IMR-90 (cell line): ENCODE data around the gene SLC4A1AP. TPM values are rescaled to one million over a fixed set of nuclear protein-coding genes. Genes with fewer than 3 reads are reported as not detected.

Experiments used
- ATAC-seq: fragments of 200-7000 bp; cut with Tn5 transposase; 2 replicates; pipeline ENCODE4 v1.9.1; 2020; ENCODE audit warnings: low read depth, mild to moderate bottlenecking, moderate library complexity
- BruUV-seq: library from RNA; stranded (reverse); fragments of 400-500 nt; replicated peaks from 2 replicates; lab custom pipeline; 2021; lab: Mats Ljungman, UMichigan
- CTCF ChIA-PET: fragments of 300-600 bp; formaldehyde crosslinking; extraction: SDS; loops from one replicate; lab custom pipeline; 2021; ENCODE audit warnings: antibody characterized with exemption; lab: Yijun Ruan, JAX
- POLR2A ChIA-PET: fragments of 300-600 bp; sonication (Branson Sonifier 250); formaldehyde crosslinking; loops from one replicate; lab custom pipeline; 2022; ENCODE audit warnings: antibody characterized with exemption; ENCODE audit not compliant: unreplicated experiment; lab: Charles Lee
- DNase-seq: peaks from one replicate; pipeline ENCODE4 v3.0.0; 2013
- H2AFZ ChIP-seq: replicated peaks from 2 replicates; pipeline ENCODE3; 2013; ENCODE audit warnings: low read length, mild to moderate bottlenecking; ENCODE audit not compliant: poor library complexity
- H2AK5ac ChIP-seq: 2 replicates; pipeline ENCODE4 v1.6.1; 2013; ENCODE audit warnings: low read depth, low read length, inconsistent platforms
- H2AK9ac ChIP-seq: replicated peaks from 2 replicates; pipeline ENCODE3; 2013; ENCODE audit warnings: mild to moderate bottlenecking, low read depth, low read length, moderate library complexity; ENCODE audit not compliant: poor library complexity
- H2BK120ac ChIP-seq: 2 replicates; pipeline ENCODE4 v1.6.1; 2013; ENCODE audit warnings: low read depth, low read length, inconsistent platforms
- H2BK15ac ChIP-seq: 3 replicates; pipeline ENCODE4 v1.6.1; 2013; ENCODE audit warnings: low read depth, low read length, inconsistent platforms
- H2BK20ac ChIP-seq: 2 replicates; pipeline ENCODE4 v1.6.1; 2013; ENCODE audit warnings: low read depth, mild to moderate bottlenecking, inconsistent platforms, low read length, moderate library complexity
- H2BK5ac ChIP-seq: 2 replicates; pipeline ENCODE4 v1.6.1; 2013; ENCODE audit warnings: mild to moderate bottlenecking, low read depth, low read length, inconsistent platforms; ENCODE audit not compliant: poor library complexity, severe bottlenecking
- H3K14ac ChIP-seq: replicated peaks from 2 replicates; pipeline ENCODE4 v1.6.1; 2013; ENCODE audit warnings: low read depth, low read length, inconsistent platforms
- H3K18ac ChIP-seq: 2 replicates; pipeline ENCODE4 v1.6.1; 2013; ENCODE audit warnings: low read depth, low read length, control low read depth
- H3K23ac ChIP-seq: 2 replicates; pipeline ENCODE4 v1.6.1; 2013; ENCODE audit warnings: low read depth, low read length, inconsistent platforms
- H3K27ac ChIP-seq: 2 replicates; pipeline ENCODE4 v1.5.1; 2013; ENCODE audit warnings: mild to moderate bottlenecking, control low read depth, low read length; ENCODE audit not compliant: insufficient read depth
- H3K27me3 ChIP-seq: 2 replicates; pipeline ENCODE4 v1.6.1; 2013; ENCODE audit warnings: low read length; ENCODE audit not compliant: control insufficient read depth, insufficient read depth
- H3K36me3 ChIP-seq: 2 replicates; pipeline ENCODE4 v1.6.1; 2013; ENCODE audit warnings: low read length, mixed read lengths; ENCODE audit not compliant: control insufficient read depth, insufficient read depth
- H3K4ac ChIP-seq: 2 replicates; pipeline ENCODE4 v1.6.1; 2013; ENCODE audit warnings: low read depth, low read length, inconsistent platforms
- H3K4me1 ChIP-seq: 2 replicates; pipeline ENCODE4 v1.6.1; 2013; ENCODE audit warnings: low read length, mixed read lengths; ENCODE audit not compliant: control insufficient read depth, insufficient read depth
- H3K4me2 ChIP-seq: 2 replicates; pipeline ENCODE4 v1.6.1; 2013; ENCODE audit warnings: low read depth, mild to moderate bottlenecking, control low read depth, low read length, moderate library complexity
- H3K4me3 ChIP-seq: 2 replicates; pipeline ENCODE4 v1.5.1; 2013; ENCODE audit warnings: low read depth, mild to moderate bottlenecking, control low read depth, low read length, moderate library complexity; ENCODE audit not compliant: insufficient read depth
- H3K56ac ChIP-seq: 2 replicates; pipeline ENCODE4 v1.6.1; 2013; ENCODE audit warnings: low read length, inconsistent platforms; ENCODE audit not compliant: insufficient read depth; ENCODE audit errors: extremely low read depth
- H3K79me1 ChIP-seq, 2 experiments: 2 replicates each; pipeline ENCODE4 v1.6.1; 2013; ENCODE audit warnings: low read length in 2 of 2, inconsistent platforms in 1 of 2, low read depth in 1 of 2
- H3K9ac ChIP-seq: 2 replicates; pipeline ENCODE4 v1.6.1; 2013; ENCODE audit warnings: low read depth, low read length, control low read depth
- H3K9me1 ChIP-seq: 2 replicates; pipeline ENCODE4 v1.6.1; 2013; ENCODE audit warnings: low read length, inconsistent platforms; ENCODE audit not compliant: insufficient read depth
- H3K9me3 ChIP-seq: 2 replicates; pipeline ENCODE4 v1.6.1; 2013; ENCODE audit warnings: low read length; ENCODE audit not compliant: control insufficient read depth, insufficient read depth
- H4K20me1 ChIP-seq: 2 replicates; pipeline ENCODE4 v1.6.1; 2013; ENCODE audit warnings: low read length, inconsistent platforms; ENCODE audit not compliant: insufficient read depth
- H4K5ac ChIP-seq: 2 replicates; pipeline ENCODE4 v1.6.1; 2013; ENCODE audit warnings: mild to moderate bottlenecking, low read depth, low read length, control low read depth
- H4K8ac ChIP-seq, 2 experiments: 2 replicates each; pipeline ENCODE4 v1.6.1; 2013; ENCODE audit warnings: low read depth in 2 of 2, low read length in 2 of 2, control low read depth in 1 of 2, inconsistent platforms in 1 of 2
- H4K91ac ChIP-seq: 2 replicates; pipeline ENCODE4 v1.6.1; 2013; ENCODE audit warnings: low read depth, low read length, inconsistent platforms; ENCODE audit not compliant: insufficient read depth
- CEBPB ChIP-seq: IDR thresholded peaks from 2 replicates; pipeline ENCODE4 v1.6.1; 2012; ENCODE audit warnings: low read depth, low read length, improper control_type of control experiment
- MAFK ChIP-seq: IDR thresholded peaks from 2 replicates; pipeline ENCODE4 v1.6.1; 2012; ENCODE audit warnings: low read depth, low read length, improper control_type of control experiment
- WGBS, 2 experiments: methylation state at CpG; one replicate each; pipeline versions ENCODE4 v1.1.5 to v1.1.7; 2013; ENCODE audit warnings: missing lambda C conversion rate in 2 of 2; ENCODE audit not compliant: insufficient read length in 1 of 2; ENCODE audit errors: extremely low coverage in 2 of 2; 5-methylcytosine and 5-hydroxymethylcytosine counted together
- dilution Hi-C: fragments of 300-500 bp; cut with HindIII; formaldehyde crosslinking; loops from one replicate; pipeline ENCODE4 v1.14.3; 2018; ENCODE audit warnings: low sequenced_read_pairs; ENCODE audit not compliant: unreplicated experiment
- in situ Hi-C: fragments of 300-500 bp; cut with MboI; formaldehyde crosslinking; loops from 3 replicates; pipeline ENCODE4 v1.14.3; 2019; ENCODE audit warnings: low sequenced_read_pairs, inconsistent platforms, mixed read lengths
- intact Hi-C: fragments of 100-400 bp; cut with micrococcal nuclease; formaldehyde crosslinking; loops from 2 replicates; pipeline ENCODE4 v1.10.0; 2022
- polyA plus RNA-seq, 3 experiments: library from polyadenylated mRNA; depleted of rRNA; stranded (reverse); fragments of >200 nt; gene quantifications; 2 replicates each; pipeline ENCODE4 v1.2.3, GENCODE V29; 2012; ENCODE audit warnings: low replicate concordance in 1 of 3
- total RNA-seq: library from RNA; depleted of rRNA; stranded (reverse); fragments of >200 nt; gene quantifications from 2 replicates; pipeline ENCODE4 v1.2.3, GENCODE V29; 2012

The SLC4A1AP gene
- total and polyA plus RNA-seq, 2 of the 4 experiments (the other 2 are of a cell fraction), result 11.7 to 13.6 TPM

- Histone ChIP-seq H3K4ac (0 out of 2 replicates have a peak overlapping the region, but pooled peaks have one; percentile 10), H3K4me1 (peaks cover 11% of the 10 kb centered on the region), H3K4me3 (no peak overlapping the region), H3K36me3 (no peaks in the 10 kb centered on the region), H3K14ac (no peak overlapping the region), H3K9me1 (peaks cover 16% of the 10 kb centered on the region), H3K27me3 (no peaks in the 10 kb centered on the region), H3K4me2 (no peak overlapping the region), H3K27ac (no peak overlapping the region), H2BK120ac (no peak overlapping the region), H3K9ac (no peak overlapping the region), H4K8ac (no peak overlapping the region), H2AFZ (peak overlapping the region; percentile 17), H4K5ac (no peak overlapping the region), H2AK9ac (no peak overlapping the region), H3K9me3 (no peaks in the 10 kb centered on the region), H4K20me1 (no peaks in the 10 kb centered on the region), H3K56ac (no peak overlapping the region), H2BK5ac (no peak overlapping the region), H2BK15ac (no peak overlapping the region; the same call in 2 of the 3 replicates), H3K79me1 (peaks cover 2 to 3% of the 10 kb centered on the region in 2 experiments; a peak in 1 of 4 replicates), H4K91ac (no peak overlapping the region), H3K18ac (no peak overlapping the region), H3K23ac (no peak overlapping the region), H2AK5ac (peak overlapping the region; percentile 15; the same call in 1 of the 2 replicates), H2BK20ac (no peak overlapping the region)
- ATAC-seq (no peak), DNase-seq (peak; percentile 45)
- in situ Hi-C loops, result no loop called here
- ChIA-PET CTCF (interaction anchor here (0.5 to 0.7 kb wide), 2 partner anchors 13 to 409 kb away, joined by 3 read pairs; no protein-coding TSS in a partner anchor), POLR2A (no interaction called here)
- no TSS peak for BruUV-seq
- no peak for TF ChIP-seq MAFK
- peak; percentile 74 for TF ChIP-seq CEBPB
- dilution Hi-C loops, result no loop called here
- intact Hi-C loops, result no loop called here
- 100% methylated on average over 3 of the region's 8 CpGs; no CpG with 5 or more reads in 1 of the 2 experiments for WGBS, 2 experiments
These were observed 47.1 kb downstream of the SLC4A1AP start for GRCh38 chr2:27710640-27711430.
